K562 (cell line): ENCODE results near the gene KDM4F. TPM values are rescaled to one million over a fixed set of nuclear protein-coding genes. Genes with fewer than 3 reads are reported as not detected.
A peak's percentile ranks its signal among the peaks of the same experiment; 100 is the strongest.

Experiments used
- ATF7 ChIP-seq: fragments of 450-650 bp; IDR thresholded peaks from 2 replicates; pipeline ENCODE4 v1.7.1; 2014; ENCODE audit warnings: mild to moderate bottlenecking, moderate library complexity
- BACH1 ChIP-seq: fragments of 200-800 bp; sonication (Bioruptor generic); IDR thresholded peaks from 2 replicates; pipeline ENCODE4 v1.6.1; 2016; ENCODE audit warnings: missing genetic modification characterization, missing compliant biosample characterization
- CCNT2 ChIP-seq: IDR thresholded peaks from 2 replicates; pipeline ENCODE4 v1.6.1; 2011; ENCODE audit warnings: borderline replicate concordance, low read depth, mild to moderate bottlenecking, moderate library complexity, mixed read lengths, low read length; ENCODE audit not compliant: insufficient read length; ENCODE audit errors: extremely low read depth
- CHD4 ChIP-seq: fragments of 200-600 bp; sonication (generic); IDR thresholded peaks from 3 replicates; pipeline ENCODE4 v1.6.1; 2012; ENCODE audit warnings: low read depth, mild to moderate bottlenecking, mixed read lengths, low read length, inconsistent platforms; ENCODE audit not compliant: insufficient read depth, insufficient replicate concordance, poor library complexity, severe bottlenecking
- FIP1L1 ChIP-seq: fragments of 200-400 bp; formaldehyde crosslinking; IDR thresholded peaks from 2 replicates; pipeline ENCODE4 v1.6.1; 2018; ENCODE audit warnings: mild to moderate bottlenecking, low read depth, low read length; ENCODE audit not compliant: poor library complexity, severe bottlenecking
- GABPA ChIP-seq: fragments of 200-800 bp; sonication (Bioruptor generic); conservative IDR thresholded peaks from 2 replicates; pipeline ENCODE4 v1.6.1; 2016; ENCODE audit warnings: low read depth, missing genetic modification characterization, missing compliant biosample characterization
- ILK ChIP-seq: fragments of 450-650 bp; IDR thresholded peaks from 2 replicates; pipeline ENCODE4 v1.6.1; 2016; ENCODE audit warnings: missing genetic modification characterization, low read depth, mild to moderate bottlenecking, missing compliant biosample characterization, moderate library complexity, borderline replicate concordance
- KLF16 ChIP-seq: IDR thresholded peaks from 2 replicates; pipeline ENCODE4 v1.6.1; 2016; ENCODE audit warnings: antibody characterized with exemption
- NCOA2 ChIP-seq, 2 experiments: fragments of 450-650 bp; IDR thresholded peaks; 2 replicates each; pipeline ENCODE4 v1.6.1; 2018; ENCODE audit warnings: mild to moderate bottlenecking in 2 of 2, moderate library complexity in 1 of 2; ENCODE audit not compliant: partially characterized antibody in 2 of 2
- ZNF644 ChIP-seq: fragments of 200-800 bp; sonication (Bioruptor generic); IDR thresholded peaks from 2 replicates; pipeline ENCODE4 v1.6.1; 2016; ENCODE audit warnings: low read depth, missing genetic modification characterization, missing compliant biosample characterization
- polyA plus RNA-seq, 8 experiments: library from polyadenylated mRNA; depleted of rRNA in 4 of 8; stranded (reverse) in 5 of 8; unstranded in 3 of 8; fragments of >200 nt; fragmentation: Nextera tagmentation in 2 of 8; fragmentation: Illumina TruSeq in 1 of 8; extraction: Ambion mirVana in 2 of 8; extraction: Trizol in 1 of 8; gene quantifications; 2 replicates each; pipeline versions ENCODE4 v1.2.1 to v1.2.3, GENCODE V29; 2011 to 2014; ENCODE audit warnings: inconsistent platforms in 1 of 8, missing spikeins in 1 of 8
- total RNA-seq, 7 experiments: library from RNA; depleted of rRNA in 6 of 7; stranded (reverse); fragments of >200 nt in 6 of 7; fragmentation: Illumina TruSeq in 2 of 7; extraction: Trizol in 2 of 7; gene quantifications; 2 replicates each; pipeline versions ENCODE4 v1.2.1 to v1.2.3, GENCODE V29; 2011 to 2021; ENCODE audit warnings: low replicate concordance in 1 of 7
- TF ChIP-seq, protein P1 (sequence below): fragments of 450-650 bp; formaldehyde crosslinking; IDR thresholded peaks from 2 replicates; pipeline ENCODE4 v1.4.0; 2020; ENCODE audit warnings: mild to moderate bottlenecking, mixed read lengths

Gene KDM4F
- total and polyA plus RNA-seq, 9 of the 15 experiments (the other 6 are each of a cell fraction or from before 2014, with no cell fraction given): not detected

DNA sequence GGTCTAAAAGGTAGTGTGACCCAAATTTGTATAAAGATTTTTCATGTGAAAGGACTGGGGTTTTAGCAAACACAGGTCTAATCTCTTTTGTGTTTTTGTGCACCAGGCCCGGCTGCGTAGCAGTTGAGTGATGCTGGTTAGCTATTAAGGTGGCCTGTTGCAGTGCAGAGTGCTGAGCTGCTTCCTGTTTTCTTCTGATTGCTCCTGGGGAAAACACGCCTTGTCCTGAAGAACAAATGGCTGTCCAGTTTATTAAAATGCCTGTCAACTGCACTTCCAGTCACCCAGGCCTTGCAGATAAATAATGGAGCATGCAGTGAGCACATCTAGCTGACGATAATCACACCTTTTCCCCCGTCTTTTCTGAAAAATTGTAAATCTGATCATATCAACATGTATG lies 19.3 kb downstream of the KDM4F start (continued):
- TF ChIP-seq NCOA2 (IDR thresholded peaks at IDR 0.05; ENCODE audit: partially characterized antibody in 2 of 2) (no peak), CCNT2 (no peak), ZNF644 (tag) (no peak), ILK (tag) (no peak), FIP1L1 (no peak), GABPA (tag) (peak; percentile 61), BACH1 (peak; percentile 34; the same call in 1 of the 2 replicates), KLF16 (no peak), CHD4 (no peak), ATF7 (peak; percentile 58; the same call in 1 of the 2 replicates)
- TF ChIP-seq, protein P1, sequence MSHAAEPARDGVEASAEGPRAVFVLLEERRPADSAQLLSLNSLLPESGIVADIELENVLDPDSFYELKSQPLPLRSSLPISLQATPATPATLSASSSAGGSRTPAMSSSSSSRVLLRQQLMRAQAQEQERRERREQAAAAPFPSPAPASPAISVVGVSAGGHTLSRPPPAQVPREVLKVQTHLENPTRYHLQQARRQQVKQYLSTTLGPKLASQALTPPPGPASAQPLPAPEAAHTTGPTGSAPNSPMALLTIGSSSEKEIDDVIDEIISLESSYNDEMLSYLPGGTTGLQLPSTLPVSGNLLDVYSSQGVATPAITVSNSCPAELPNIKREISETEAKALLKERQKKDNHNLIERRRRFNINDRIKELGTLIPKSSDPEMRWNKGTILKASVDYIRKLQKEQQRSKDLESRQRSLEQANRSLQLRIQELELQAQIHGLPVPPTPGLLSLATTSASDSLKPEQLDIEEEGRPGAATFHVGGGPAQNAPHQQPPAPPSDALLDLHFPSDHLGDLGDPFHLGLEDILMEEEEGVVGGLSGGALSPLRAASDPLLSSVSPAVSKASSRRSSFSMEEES: no peak
